ENCODE results near the gene GALNT9. TPM values are rescaled to one million over a fixed set of nuclear protein-coding genes. Genes with fewer than 3 reads are reported as not detected.
"Not testable (repeated sequence)": the region's sequence is repeated elsewhere in the genome, so short reads cannot be mapped to it uniquely, and the experiment has no call there.

The GALNT9 gene
- polyA plus RNA-seq, 3 donors, result not detected

GRCh38 chr12:132151145-132151765 lies 178.1 kb downstream of the GALNT9 start:
- H3K36me3 Mint-ChIP-seq, result peaks cover 7 to 35% of the 10 kb centered on the region in 2 donors
- Histone ChIP-seq H2AFZ (ENCODE audit: insufficient read depth, low read depth, low read length, poor library complexity, severe bottlenecking) (no peak overlapping the region), H3K4me1 (ENCODE audit: control insufficient read depth in 1 of 2, insufficient read depth in 2 of 2, low read length in 2 of 2) (peaks cover 4 to 7% of the 10 kb centered on the region in 2 donors), H3K9ac (ENCODE audit: insufficient read depth, low read length, poor library complexity, severe bottlenecking) (no peak overlapping the region), H3K36me3 (replicated peaks in 1 of 2; ENCODE audit: control insufficient read depth in 1 of 2, insufficient read depth in 2 of 2, low read length in 2 of 2) (peaks cover 30 to 42% of the 10 kb centered on the region in 2 donors), H3K27ac (ENCODE audit: low read depth in 1 of 2, low read length in 2 of 2) (no peak overlapping the region), H3K4me2 (replicated peaks; ENCODE audit: extremely low read depth, low read length, poor library complexity, severe bottlenecking) (no peak overlapping the region), H3K9me3 (replicated peaks in 1 of 2; ENCODE audit: control insufficient read depth in 1 of 2, insufficient read depth in 1 of 2, low read length in 2 of 2) (no peaks in the 10 kb centered on the region), H3K79me2 (ENCODE audit: insufficient read depth, low read length) (peaks cover 3% of the 10 kb centered on the region), H4K20me1 (ENCODE audit: insufficient read depth, low read length) (no peaks in the 10 kb centered on the region), H3K4me3 (replicated peaks in 1 of 3; ENCODE audit: low read depth in 2 of 3, low read length in 3 of 3) (no peak overlapping the region), H3K27me3 (ENCODE audit: control insufficient read depth in 2 of 2, insufficient read depth in 2 of 2, low read length in 2 of 2) (no peaks in the 10 kb centered on the region)
- intact Hi-C loops (cut with micrococcal nuclease), result loop anchor here in 1 of 2 donors (5.0 kb wide), 1 partner anchor 466 kb away; the partner anchor contains the start of gene P2RX2
- H3K27ac Mint-ChIP-seq, result peak overlapping the region in 1 of 7 donors; percentile 74
- peaks cover 0 to 5% (median 0%) of the 10 kb centered on the region in 3 donors for H3K27me3 Mint-ChIP-seq (ENCODE audit: low read depth in 3 of 3)
- peaks cover 7% of the 10 kb centered on the region for H3K4me1 Mint-ChIP-seq
- H3K9me3 Mint-ChIP-seq, result peaks cover 0 to 5% (median 0%) of the 10 kb centered on the region in 7 donors
- no peak for TF ChIP-seq CTCF (IDR thresholded peaks at IDR 0.05)
- no peak for DNase-seq
- 97% methylated on average over 31 of the region's 36 CpGs for WGBS (ENCODE audit: insufficient coverage)
- no peak overlapping the region for H3K4me3 Mint-ChIP-seq

- H3K9me3 Mint-ChIP-seq, result peaks cover 0 to 5% (median 0%) of the 10 kb centered on the region in 7 donors
- peak overlapping the region in 1 of 7 donors; percentile 74 for H3K27ac Mint-ChIP-seq
- Histone ChIP-seq H3K4me2 (replicated peaks; ENCODE audit: extremely low read depth, low read length, poor library complexity, severe bottlenecking) (no peak overlapping the region), H3K4me3 (replicated peaks in 1 of 3; ENCODE audit: low read depth in 2 of 3, low read length in 3 of 3) (no peak overlapping the region), H2AFZ (ENCODE audit: insufficient read depth, low read depth, low read length, poor library complexity, severe bottlenecking) (no peak overlapping the region), H4K20me1 (ENCODE audit: insufficient read depth, low read length) (no peaks in the 10 kb centered on the region), H3K27ac (ENCODE audit: low read depth in 1 of 2, low read length in 2 of 2) (no peak overlapping the region), H3K27me3 (ENCODE audit: control insufficient read depth in 2 of 2, insufficient read depth in 2 of 2, low read length in 2 of 2) (no peaks in the 10 kb centered on the region), H3K36me3 (replicated peaks in 1 of 2; ENCODE audit: control insufficient read depth in 1 of 2, insufficient read depth in 2 of 2, low read length in 2 of 2) (peaks cover 30 to 41% of the 10 kb centered on the region in 2 donors), H3K79me2 (ENCODE audit: insufficient read depth, low read length) (peaks cover 6% of the 10 kb centered on the region), H3K9ac (ENCODE audit: insufficient read depth, low read length, poor library complexity, severe bottlenecking) (no peak overlapping the region), H3K9me3 (replicated peaks in 1 of 2; ENCODE audit: control insufficient read depth in 1 of 2, insufficient read depth in 1 of 2, low read length in 2 of 2) (no peaks in the 10 kb centered on the region), H3K4me1 (ENCODE audit: control insufficient read depth in 1 of 2, insufficient read depth in 2 of 2, low read length in 2 of 2) (peaks cover 4 to 7% of the 10 kb centered on the region in 2 donors)
- TF ChIP-seq CTCF (IDR thresholded peaks at IDR 0.05), result no peak
- H3K27me3 Mint-ChIP-seq (ENCODE audit: low read depth in 3 of 3), result peaks cover 0 to 5% (median 0%) of the 10 kb centered on the region in 3 donors
- DNase-seq, result no peak
- H3K4me1 Mint-ChIP-seq, result peaks cover 7% of the 10 kb centered on the region
- peaks cover 11 to 40% of the 10 kb centered on the region in 2 donors for H3K36me3 Mint-ChIP-seq
- intact Hi-C loops (cut with micrococcal nuclease), result loop anchor here in 1 of 2 donors (5.0 kb wide), 1 partner anchor 467 kb away; the partner anchor contains the start of gene P2RX2
- no peak overlapping the region for H3K4me3 Mint-ChIP-seq
- 94% methylated on average over 4 of the region's 6 CpGs for WGBS (ENCODE audit: insufficient coverage)
Observed at GRCh38 chr12:132150780-132151144, 178.6 kb downstream of the GALNT9 start.

GRCh38 chr12:132149526-132149925 lies 179.9 kb downstream of the GALNT9 start:
- H4K20me1 ChIP-seq (ENCODE audit: insufficient read depth, low read length); H3K27me3 Mint-ChIP-seq (ENCODE audit: low read depth in 3 of 3); H3K9me3 Mint-ChIP-seq; H2AFZ ChIP-seq (ENCODE audit: insufficient read depth, low read depth, low read length, poor library complexity, severe bottlenecking); H3K9me3 ChIP-seq (replicated peaks in 1 of 2; ENCODE audit: control insufficient read depth in 1 of 2, insufficient read depth in 1 of 2, low read length in 2 of 2); H3K4me3 ChIP-seq (replicated peaks in 1 of 3; ENCODE audit: low read depth in 2 of 3, low read length in 3 of 3); DNase-seq; H3K27ac ChIP-seq (ENCODE audit: low read depth in 1 of 2, low read length in 2 of 2); H3K4me3 Mint-ChIP-seq; H3K9ac ChIP-seq (ENCODE audit: insufficient read depth, low read length, poor library complexity, severe bottlenecking); H3K27ac Mint-ChIP-seq; H3K4me2 ChIP-seq (replicated peaks; ENCODE audit: extremely low read depth, low read length, poor library complexity, severe bottlenecking); H3K27me3 ChIP-seq (ENCODE audit: control insufficient read depth in 2 of 2, insufficient read depth in 2 of 2, low read length in 2 of 2): not testable (repeated sequence)
- peaks cover 14 to 19% of the 10 kb centered on the region in 2 donors for H3K4me1 ChIP-seq (ENCODE audit: control insufficient read depth in 1 of 2, insufficient read depth in 2 of 2, low read length in 2 of 2)
- intact Hi-C loops (cut with micrococcal nuclease), result loop anchor here in 1 of 2 donors (10.0 kb wide), 1 partner anchor 345 kb away; the partner anchor contains the start of gene FBRSL1
- no CpG with 5 or more reads among the region's 32 CpGs for WGBS (ENCODE audit: insufficient coverage)
- peaks cover 19% of the 10 kb centered on the region for H3K79me2 ChIP-seq (ENCODE audit: insufficient read depth, low read length)
- H3K4me1 Mint-ChIP-seq, result peaks cover 18% of the 10 kb centered on the region
- H3K36me3 Mint-ChIP-seq, result peaks cover 11 to 41% of the 10 kb centered on the region in 2 donors
- H3K36me3 ChIP-seq (replicated peaks in 1 of 2; ENCODE audit: control insufficient read depth in 1 of 2, insufficient read depth in 2 of 2, low read length in 2 of 2), result peaks cover 30 to 41% of the 10 kb centered on the region in 2 donors
